Neuronal stem cell (in vitro differentiated cells): ENCODE measurements around the gene GPSM3.

Source experiments
- DNase-seq: peaks from one replicate; pipeline ENCODE4 v3.0.0-alpha.2; 2013; ENCODE audit warnings: low spot score
- H2AFZ ChIP-seq: one replicate; pipeline ENCODE4 v1.6.1; 2013; ENCODE audit warnings: mild to moderate bottlenecking, low read length, inconsistent platforms
- H2AK5ac ChIP-seq: 2 replicates; pipeline ENCODE4 v1.6.1; 2013; ENCODE audit warnings: low read depth, mild to moderate bottlenecking, inconsistent platforms, low read length, moderate library complexity, mixed read lengths
- H2BK120ac ChIP-seq: 2 replicates; pipeline ENCODE4 v1.6.1; 2013; ENCODE audit warnings: low read depth, mild to moderate bottlenecking, inconsistent platforms, low read length, moderate library complexity, mixed read lengths
- H2BK12ac ChIP-seq: one replicate; pipeline ENCODE4 v1.6.1; 2013; ENCODE audit warnings: low read length, inconsistent platforms
- H2BK15ac ChIP-seq: 2 replicates; pipeline ENCODE4 v1.6.1; 2013; ENCODE audit warnings: mild to moderate bottlenecking, low read length, inconsistent platforms, mixed read lengths
- H2BK5ac ChIP-seq: one replicate; pipeline ENCODE4 v1.6.1; 2013; ENCODE audit warnings: inconsistent platforms, mild to moderate bottlenecking, low read length, moderate library complexity
- H3K14ac ChIP-seq: one replicate; pipeline ENCODE4 v1.6.1; 2013; ENCODE audit warnings: low read length, inconsistent platforms
- H3K18ac ChIP-seq: 2 replicates; pipeline ENCODE4 v1.6.1; 2013; ENCODE audit warnings: low read length, inconsistent platforms
- H3K23ac ChIP-seq: 2 replicates; pipeline ENCODE4 v1.6.1; 2013; ENCODE audit warnings: low read depth, mild to moderate bottlenecking, mixed read lengths, low read length, inconsistent platforms; ENCODE audit not compliant: poor library complexity
- H3K27ac ChIP-seq: replicated peaks from 3 replicates; pipeline ENCODE4 v1.5.1; 2013; ENCODE audit warnings: low read length, inconsistent platforms
- H3K27me3 ChIP-seq, 3 experiments: 2 replicates each; pipeline ENCODE4 v1.6.1; 2013; ENCODE audit warnings: low read length in 3 of 3, mild to moderate bottlenecking in 2 of 3, inconsistent platforms in 1 of 3, low read depth in 1 of 3, mixed read lengths in 1 of 3, moderate library complexity in 1 of 3; ENCODE audit not compliant: control insufficient read depth in 3 of 3, insufficient read depth in 3 of 3
- H3K36me3 ChIP-seq, 2 donors: replicated peaks in 1 of 2; 2 replicates each; pipeline ENCODE4 v1.6.1; 2013; ENCODE audit warnings: low read length in 2 of 2; ENCODE audit not compliant: control insufficient read depth in 2 of 2, insufficient read depth in 2 of 2
- H3K4ac ChIP-seq: 2 replicates; pipeline ENCODE4 v1.6.1; 2013; ENCODE audit warnings: inconsistent platforms, mild to moderate bottlenecking, low read length, moderate library complexity
- H3K4me1 ChIP-seq, 2 donors: 1 replicate in 1 of 2; 2 replicates in 1 of 2; pipeline ENCODE4 v1.6.1; 2013; ENCODE audit warnings: low read length in 2 of 2, low read depth in 1 of 2; ENCODE audit not compliant: control insufficient read depth in 2 of 2, insufficient read depth in 1 of 2
- H3K4me2 ChIP-seq: one replicate; pipeline ENCODE4 v1.6.1; 2013; ENCODE audit warnings: mild to moderate bottlenecking, low read length, inconsistent platforms; ENCODE audit not compliant: insufficient read depth, poor library complexity, severe bottlenecking
- H3K4me3 ChIP-seq, 2 donors: 2 replicates each; pipeline ENCODE4 v1.5.1; 2013; ENCODE audit warnings: low read length in 2 of 2, mild to moderate bottlenecking in 2 of 2, inconsistent platforms in 1 of 2, moderate library complexity in 1 of 2
- H3K79me1 ChIP-seq: one replicate; pipeline ENCODE4 v1.6.1; 2013; ENCODE audit warnings: low read depth, mild to moderate bottlenecking, inconsistent platforms, low read length, moderate library complexity
- H3K9ac ChIP-seq: one replicate; pipeline ENCODE4 v1.6.1; 2013; ENCODE audit warnings: mild to moderate bottlenecking, low read depth, low read length, inconsistent platforms; ENCODE audit not compliant: poor library complexity
- H3K9me3 ChIP-seq, 2 donors: replicated peaks in 1 of 2; 2 replicates each; pipeline versions ENCODE3 to v1.6.1; 2013; ENCODE audit warnings: low read length in 2 of 2, mild to moderate bottlenecking in 2 of 2, inconsistent platforms in 1 of 2, low read depth in 1 of 2, mixed read lengths in 1 of 2, moderate library complexity in 1 of 2; ENCODE audit not compliant: control insufficient read depth in 2 of 2, insufficient read depth in 1 of 2
- H4K8ac ChIP-seq: one replicate; pipeline ENCODE4 v1.6.1; 2013; ENCODE audit warnings: low read depth, mild to moderate bottlenecking, inconsistent platforms, low read length, moderate library complexity
- H4K91ac ChIP-seq: one replicate; pipeline ENCODE4 v1.6.1; 2013; ENCODE audit warnings: low read length, low read depth, mild to moderate bottlenecking, inconsistent platforms; ENCODE audit not compliant: poor library complexity
- whole genome bisulfite sequencing, 2 donors: extraction: QIAGEN DNeasy Blood & Tissue Kit; methylation state at CpG; one replicate each; pipeline ENCODE4 v1.1.7; 2013; ENCODE audit warnings: missing lambda C conversion rate in 2 of 2, mixed read lengths in 1 of 2; ENCODE audit not compliant: insufficient read length in 2 of 2, insufficient replicate concordance in 1 of 2; ENCODE audit errors: extremely low coverage in 2 of 2; 5-methylcytosine and 5-hydroxymethylcytosine counted together

Gene GPSM3

GRCh38 chr6:32190054-32190851 lies 2.2 kb downstream of the GPSM3 start, which contains the start of gene PBX2:
Gene PBX2 (minus strand): TSS chr6:32190202. CDS start chr6:32189915, 287 bp downstream.
- no peaks in the 10 kb centered on the region for H3K27me3 ChIP-seq
- H3K14ac ChIP-seq, result peak within 1 kb of the TSS; percentile 31
- no peak within 1 kb of the TSS for H4K8ac ChIP-seq
- H2BK12ac ChIP-seq, result no peak within 1 kb of the TSS
- H3K79me1 ChIP-seq, result peaks cover 7% of the 10 kb centered on the region
- peak within 1 kb of the TSS; percentile 31 for H3K23ac ChIP-seq
- no peaks in the 10 kb centered on the region for H3K9me3 ChIP-seq
- H3K4me2 ChIP-seq, result peak within 1 kb of the TSS; percentile 92
- peak within 1 kb of the TSS; percentile 98 for H3K27ac ChIP-seq
- H3K4ac ChIP-seq, result peak within 1 kb of the TSS; percentile 78
- WGBS, 2 donors, result no CpG with 5 or more reads among the region's 23 CpGs
- H3K36me3 ChIP-seq, result peaks cover 14 to 28% of the 10 kb centered on the region in 2 donors
- peak within 1 kb of the TSS; percentile 82 for H3K9ac ChIP-seq
- H2AFZ ChIP-seq, result peak within 1 kb of the TSS; percentile 76
- H2BK15ac ChIP-seq, result peak within 1 kb of the TSS; percentile 97
- no peak within 1 kb of the TSS for H4K91ac ChIP-seq
- H3K18ac ChIP-seq, result peak within 1 kb of the TSS; percentile 92
- DNase-seq, result peak; percentile 84
- peaks cover 30 to 31% of the 10 kb centered on the region in 2 donors for H3K4me1 ChIP-seq
- H2BK120ac ChIP-seq, result peak within 1 kb of the TSS; percentile 43
- H2BK5ac ChIP-seq, result peak within 1 kb of the TSS; percentile 96
- peak within 1 kb of the TSS; percentile 75 to 88 for H3K4me3 ChIP-seq
- peak within 1 kb of the TSS; percentile 59 for H2AK5ac ChIP-seq

GRCh38 chr6:32189742-32190053 lies 2.7 kb downstream of the GPSM3 start:
- Histone ChIP-seq H3K36me3 (peaks cover 14 to 28% of the 10 kb centered on the region in 2 donors), H4K91ac (no peak overlapping the region), H2AK5ac (peak overlapping the region; percentile 59), H3K14ac (no peak overlapping the region), H3K4me2 (peak overlapping the region; percentile 92), H4K8ac (no peak overlapping the region), H3K9me3 (no peaks in the 10 kb centered on the region), H3K23ac (no peak overlapping the region), H2BK5ac (peak overlapping the region; percentile 96), H2BK15ac (peak overlapping the region; percentile 64), H3K79me1 (peaks cover 7% of the 10 kb centered on the region), H3K27ac (peak overlapping the region; percentile 82), H3K4ac (no peak overlapping the region), H3K18ac (peak overlapping the region; percentile 92), H3K4me1 (peaks cover 25 to 29% of the 10 kb centered on the region in 2 donors), H2BK12ac (no peak overlapping the region), H2AFZ (peak overlapping the region; percentile 49), H2BK120ac (peak overlapping the region; percentile 43), H3K9ac (peak overlapping the region; percentile 78), H3K4me3 (peak overlapping the region; percentile 75 to 88), H3K27me3 (no peaks in the 10 kb centered on the region)
- DNase-seq, result no peak
- WGBS, 2 donors, result no CpG with 5 or more reads among the region's 23 CpGs

GRCh38 chr6:32189069-32189741 lies 3.2 kb downstream of the GPSM3 start:
- H3K18ac ChIP-seq, result peak overlapping the region; percentile 92
- peak overlapping the region; percentile 96 for H2BK5ac ChIP-seq
- peak overlapping the region; percentile 75 to 88 for H3K4me3 ChIP-seq
- H3K4me2 ChIP-seq, result peak overlapping the region; percentile 92
- H3K36me3 ChIP-seq, result peaks cover 14 to 31% of the 10 kb centered on the region in 2 donors
- H3K27ac ChIP-seq, result peak overlapping the region; percentile 82
- H3K79me1 ChIP-seq, result peaks cover 7% of the 10 kb centered on the region
- H2BK12ac ChIP-seq, result no peak overlapping the region
- H2AFZ ChIP-seq, result no peak overlapping the region
- H3K9ac ChIP-seq, result peak overlapping the region; percentile 82
- H3K4me1 ChIP-seq, result peaks cover 23 to 29% of the 10 kb centered on the region in 2 donors
- no peak overlapping the region for H4K91ac ChIP-seq
- peak overlapping the region; percentile 64 for H2BK15ac ChIP-seq
- H3K9me3 ChIP-seq, result no peaks in the 10 kb centered on the region
- peak overlapping the region; percentile 43 for H2BK120ac ChIP-seq
- no peaks in the 10 kb centered on the region for H3K27me3 ChIP-seq
- peak overlapping the region; percentile 31 for H3K14ac ChIP-seq
- no peak for DNase-seq
- no CpG with 5 or more reads among the region's 10 CpGs for WGBS, 2 donors
- no peak overlapping the region for H4K8ac ChIP-seq
- peak overlapping the region; percentile 78 for H3K4ac ChIP-seq
- H2AK5ac ChIP-seq, result peak overlapping the region; percentile 59
- no peak overlapping the region for H3K23ac ChIP-seq
